Measurements from ENCODE around the gene SND1.

SND1 gene

DNA sequence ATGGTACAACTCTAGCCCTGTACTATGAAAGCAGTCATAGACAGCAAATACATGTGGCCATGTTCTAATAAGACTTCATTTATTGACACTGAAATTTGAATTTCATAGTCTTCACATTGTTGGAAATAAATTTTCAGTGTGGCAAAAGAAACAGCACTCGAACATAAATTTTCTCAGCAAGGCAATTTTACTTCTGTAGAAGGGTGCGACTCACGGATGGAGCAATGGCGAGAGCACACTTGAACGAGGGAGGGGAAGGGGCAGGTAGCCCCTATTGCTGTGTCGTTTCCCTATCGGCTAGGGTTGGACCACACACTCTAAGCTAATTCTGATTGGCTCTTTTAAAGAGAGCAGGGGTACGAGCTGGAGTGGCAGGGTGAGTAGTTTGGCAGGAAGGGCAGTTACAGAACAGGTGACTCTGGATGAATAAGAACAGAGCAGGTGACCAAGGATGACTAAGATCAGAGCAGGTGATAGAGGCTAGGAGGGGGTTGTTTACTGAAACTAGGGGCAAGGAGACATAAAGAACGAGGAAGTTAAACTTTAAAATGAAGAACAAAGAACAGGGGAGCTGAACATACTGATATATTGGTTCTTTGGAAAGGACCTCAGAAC, 327.2 kb downstream of the SND1 start:
- no peak for DNase-seq

DNA sequence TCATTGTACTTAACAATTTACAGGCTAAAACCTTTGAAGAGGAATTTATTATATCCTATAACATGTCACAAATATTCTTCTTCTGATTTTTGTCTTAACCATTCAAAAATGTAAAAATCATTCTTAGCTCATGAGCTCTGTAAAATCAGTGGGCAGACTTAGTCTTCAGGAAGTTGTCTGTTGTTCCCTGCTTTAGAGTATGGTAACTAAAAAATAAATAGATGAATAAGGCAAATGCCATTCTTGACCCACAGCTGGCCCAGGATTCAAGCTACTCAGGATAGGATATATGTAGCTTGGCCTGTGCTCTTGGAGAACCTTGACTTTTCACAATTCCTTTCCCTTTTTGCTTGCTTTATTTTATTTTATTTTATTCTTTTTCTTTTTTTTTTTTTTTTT, 327.7 kb downstream of the SND1 start:
- DNase-seq: no peak

DNA sequence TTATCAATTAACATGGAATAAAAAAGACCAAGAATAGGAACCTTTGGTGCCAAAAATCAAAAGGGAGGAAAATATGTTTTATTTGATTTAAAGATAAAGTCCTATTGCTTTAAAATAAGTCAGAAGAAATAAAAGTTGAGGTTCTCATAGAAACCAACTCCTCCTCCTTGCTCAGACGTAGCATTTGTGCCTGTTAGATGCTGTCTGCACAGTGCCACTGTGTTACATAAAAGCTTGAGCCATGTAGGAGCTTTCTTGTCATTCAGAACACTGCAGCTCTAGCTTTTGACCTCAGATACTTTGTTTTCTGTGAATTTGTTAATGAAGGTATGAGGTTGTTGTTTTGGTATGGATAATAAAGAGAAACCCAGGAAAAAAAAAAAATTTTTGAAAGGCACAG, 328.9 kb downstream of the SND1 start:
- DNase-seq: no peak

DNA sequence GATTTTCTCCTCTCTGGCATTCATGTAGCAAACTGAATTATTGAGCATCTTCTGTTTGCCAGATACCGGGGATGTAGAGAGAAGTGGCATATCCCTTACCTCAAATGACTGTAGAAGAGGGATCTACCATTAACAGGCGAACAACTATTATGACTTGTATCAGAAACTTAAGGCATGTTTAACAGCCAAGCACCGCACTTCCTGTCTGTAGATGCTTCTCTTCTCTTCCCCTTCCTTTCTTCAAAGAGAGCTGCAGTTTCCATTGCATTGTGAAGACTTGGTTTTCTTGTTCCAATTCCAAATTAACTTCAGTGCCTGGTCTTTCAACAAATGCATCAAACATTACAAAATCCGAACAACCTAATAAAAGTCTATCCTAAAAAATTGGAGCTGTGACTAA, 330.0 kb downstream of the SND1 start:
- DNase-seq: no peak

DNA sequence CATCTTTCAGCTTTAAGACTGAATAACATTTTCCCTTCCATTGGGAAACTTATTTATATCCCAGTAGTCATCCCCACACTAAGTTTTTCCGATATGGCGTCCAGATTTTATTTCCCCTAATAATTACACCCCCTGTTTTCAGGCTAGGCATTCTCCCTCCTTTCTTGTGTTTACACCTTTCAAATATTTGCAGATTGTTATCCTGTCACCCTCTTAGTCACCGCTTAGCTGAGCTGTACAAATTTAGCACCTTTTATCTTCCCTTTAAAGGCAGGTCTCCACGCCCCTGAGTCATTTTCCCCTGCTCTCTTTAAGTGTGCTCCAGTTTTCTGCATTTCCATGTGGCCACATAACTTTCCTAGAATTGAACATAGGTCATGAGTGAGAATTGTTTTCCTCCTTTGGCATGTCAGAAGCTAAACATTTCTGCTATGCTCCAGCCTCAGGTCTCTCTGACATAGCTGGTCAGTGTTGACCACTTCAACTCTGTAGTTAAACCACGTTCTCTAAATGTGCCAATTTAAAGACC, 331.9 kb downstream of the SND1 start:
- no peak for DNase-seq

DNA sequence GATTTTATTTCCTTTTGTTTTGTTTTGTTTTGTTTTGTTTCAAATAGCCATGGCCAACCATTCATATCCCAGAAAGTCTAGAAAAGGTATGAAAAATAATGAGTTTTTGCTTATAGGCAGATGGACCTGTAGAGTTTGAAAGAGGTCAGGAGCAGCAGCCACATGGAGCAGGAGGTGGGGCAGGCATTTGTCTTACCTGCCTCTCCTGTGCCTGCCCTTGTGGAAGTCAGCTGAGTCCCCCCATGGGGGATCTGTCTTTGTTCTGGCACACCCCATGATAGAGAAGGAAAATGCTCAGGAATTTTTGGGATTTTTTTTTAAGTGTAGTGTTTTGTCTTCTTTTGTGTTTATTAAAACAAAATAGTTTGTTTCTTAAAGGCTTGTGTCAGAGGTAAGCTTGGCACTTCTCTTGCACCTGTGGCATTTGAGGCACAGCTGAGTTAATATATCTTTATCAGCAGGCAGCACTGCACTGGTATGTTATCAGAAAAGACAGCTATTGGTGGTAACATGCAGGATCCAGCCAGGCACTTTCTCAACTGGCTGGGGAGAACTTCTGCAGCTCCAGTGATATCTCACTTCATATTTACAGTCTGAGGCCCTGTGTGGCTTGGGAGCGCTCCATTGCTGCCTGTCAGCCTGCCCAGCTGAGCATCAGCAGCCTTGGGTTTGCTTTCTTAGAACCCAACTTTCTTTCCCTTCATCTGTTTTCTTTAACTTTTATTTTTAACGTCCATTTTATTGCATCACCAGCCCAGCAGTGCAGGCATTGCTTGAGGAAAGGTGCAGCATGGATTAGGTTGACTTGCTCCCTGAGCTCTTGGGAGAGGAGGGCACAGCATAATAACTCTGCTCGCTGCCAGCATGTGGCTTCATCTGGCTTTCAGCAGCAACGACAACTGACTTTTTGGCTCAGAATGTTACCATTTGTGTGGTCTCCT, 334.9 kb downstream of the SND1 start:
- DNase-seq: no peak

DNA sequence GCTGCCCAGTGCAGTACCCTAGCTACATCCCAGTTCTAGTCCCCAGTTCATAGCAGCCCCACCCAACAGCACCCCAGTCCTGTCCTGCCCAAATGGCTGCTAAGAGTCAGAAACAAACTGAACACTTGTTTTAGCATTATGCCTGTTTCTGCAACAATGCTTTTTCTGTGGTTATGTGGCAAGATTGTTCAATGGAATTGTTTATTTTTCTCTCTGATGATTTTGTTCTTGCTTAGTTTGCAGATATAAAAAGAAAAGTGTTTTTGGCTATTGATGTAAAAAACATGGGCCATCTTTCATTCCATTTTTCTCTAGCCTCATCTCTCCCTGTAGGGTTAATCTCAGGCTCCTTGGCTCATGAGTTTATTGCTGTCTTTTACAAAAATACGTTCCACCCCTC, 336.8 kb downstream of the SND1 start:
- DNase-seq: no peak

DNA sequence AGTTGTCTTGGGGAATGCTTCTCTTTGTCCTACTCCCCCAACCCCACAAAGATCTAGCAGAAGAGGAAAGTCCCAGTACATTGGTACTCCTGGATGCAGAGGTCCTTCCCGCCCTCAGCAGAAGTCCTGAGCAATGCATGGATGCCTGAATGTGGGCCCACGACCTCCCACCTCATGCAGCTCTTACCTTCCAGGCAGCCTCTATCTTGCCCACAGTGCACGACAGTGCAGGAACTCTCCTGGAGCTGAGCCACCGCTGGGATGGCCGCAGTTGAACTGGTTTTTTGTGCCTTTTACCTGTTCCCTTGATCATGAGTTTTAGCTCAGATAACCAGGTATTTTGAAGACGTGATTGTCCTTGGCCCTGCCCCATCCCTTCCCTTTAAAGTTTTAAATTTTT, 341.3 kb downstream of the SND1 start:
- DNase-seq: no peak

DNA sequence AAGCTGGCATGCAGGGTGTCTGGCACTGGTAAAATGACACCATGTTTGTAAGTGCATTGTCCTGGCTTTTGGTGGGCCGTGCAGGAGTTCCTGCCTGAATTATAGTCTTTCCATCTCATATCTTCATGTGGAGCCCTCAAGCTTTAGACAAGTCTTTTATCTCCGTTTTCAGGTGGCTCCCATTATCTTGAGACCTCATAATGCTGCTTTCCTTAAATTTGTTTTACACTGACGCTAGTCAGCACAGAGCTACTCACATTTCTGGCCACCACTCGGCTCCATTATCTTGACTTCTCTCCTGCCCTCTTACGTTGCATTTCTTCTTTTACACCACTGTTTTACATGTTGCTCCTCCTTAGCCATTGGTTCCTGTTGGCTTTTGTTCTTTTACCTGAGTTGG, 342.0 kb downstream of the SND1 start:
- no peak for DNase-seq

DNA sequence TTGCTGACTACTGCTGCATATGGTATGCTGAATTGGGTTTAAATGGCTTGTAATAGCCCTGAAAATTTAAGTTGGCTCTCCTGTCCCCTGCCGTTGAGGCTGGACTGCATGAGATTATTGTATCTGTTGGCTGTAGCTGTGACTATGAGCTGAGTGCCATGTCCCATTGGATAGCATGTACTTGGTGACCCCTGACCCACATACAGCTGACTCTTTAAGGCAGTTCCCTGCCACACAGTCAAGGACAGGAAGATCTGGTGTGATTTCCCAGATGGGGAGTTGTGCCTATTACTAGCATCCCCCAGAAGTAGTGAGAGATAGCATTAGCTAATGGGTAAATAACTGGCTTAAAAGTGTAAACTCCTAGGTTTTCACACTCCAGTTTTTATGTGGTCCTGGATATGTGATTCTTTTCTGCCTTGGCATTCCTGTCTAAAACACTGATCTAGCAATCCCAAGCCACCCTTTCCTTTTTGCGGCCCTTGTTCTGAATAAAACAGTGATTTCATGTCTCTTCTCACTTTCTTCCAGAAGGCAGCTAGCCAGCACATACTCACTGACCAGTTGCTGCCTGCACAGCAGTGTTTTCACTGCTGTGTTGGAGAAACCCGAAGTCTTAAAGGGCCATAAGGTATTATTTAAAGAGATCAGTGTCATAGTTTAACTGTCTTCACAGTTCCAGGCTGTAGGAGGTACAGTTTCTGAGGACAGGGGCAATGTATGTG, 343.3 kb downstream of the SND1 start:
- DNase-seq: no peak

DNA sequence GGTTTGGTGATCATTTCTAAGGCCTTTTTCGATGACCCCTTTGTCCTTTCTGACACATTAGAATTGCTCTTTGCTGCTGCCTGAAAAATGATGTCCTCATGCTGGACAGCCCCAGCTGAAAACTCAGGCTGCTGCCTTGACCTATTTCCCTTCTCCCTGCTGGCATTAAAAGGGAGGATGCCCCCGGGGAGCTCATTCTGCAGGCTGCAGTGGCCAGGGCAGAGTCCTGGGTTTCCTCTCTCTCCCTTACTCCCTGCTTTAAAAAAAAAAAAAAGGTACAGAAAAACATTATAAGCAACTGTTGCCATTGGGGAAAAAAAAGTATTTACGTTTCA, 343.9 kb downstream of the SND1 start:
- no peak for DNase-seq

DNA sequence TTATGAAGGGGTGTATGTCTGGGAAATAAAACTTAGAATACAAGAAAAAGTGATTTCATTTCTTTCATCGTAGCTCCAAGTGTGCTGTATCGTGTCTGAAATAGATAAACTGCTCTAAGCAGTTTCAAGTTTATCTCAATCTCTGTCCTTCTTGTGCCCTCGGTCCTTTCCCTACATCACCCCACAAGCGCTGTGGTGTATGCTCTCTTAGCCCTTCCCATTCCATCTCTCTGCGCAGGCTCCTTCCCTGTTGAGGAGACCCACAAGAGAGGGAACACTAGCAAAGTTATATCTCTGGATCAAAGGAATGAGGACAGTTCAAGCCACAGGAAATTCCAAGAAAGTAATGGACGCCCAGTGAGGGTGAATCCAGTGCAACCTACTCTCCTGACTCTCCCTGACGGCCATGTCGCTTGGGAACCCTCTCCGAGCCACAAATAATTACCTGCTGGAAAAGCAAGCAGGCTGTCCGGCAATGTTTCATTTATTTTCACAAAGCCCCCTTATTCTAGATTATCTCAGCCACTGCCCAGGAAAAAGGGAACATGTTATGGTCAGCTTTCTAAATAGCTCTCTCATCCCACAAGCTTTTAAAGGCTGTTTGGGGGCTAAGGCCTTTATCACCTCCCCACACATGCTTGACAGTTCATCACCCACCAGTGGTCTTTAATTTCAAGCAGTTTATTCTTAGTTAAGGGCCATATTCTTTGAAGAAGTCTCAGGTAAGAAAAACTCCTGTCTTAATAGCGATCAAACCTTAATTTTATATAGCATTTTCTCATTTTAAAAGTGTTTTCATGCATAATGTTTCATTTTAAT, 344.5 kb downstream of the SND1 start:
- DNase-seq: no peak

DNA sequence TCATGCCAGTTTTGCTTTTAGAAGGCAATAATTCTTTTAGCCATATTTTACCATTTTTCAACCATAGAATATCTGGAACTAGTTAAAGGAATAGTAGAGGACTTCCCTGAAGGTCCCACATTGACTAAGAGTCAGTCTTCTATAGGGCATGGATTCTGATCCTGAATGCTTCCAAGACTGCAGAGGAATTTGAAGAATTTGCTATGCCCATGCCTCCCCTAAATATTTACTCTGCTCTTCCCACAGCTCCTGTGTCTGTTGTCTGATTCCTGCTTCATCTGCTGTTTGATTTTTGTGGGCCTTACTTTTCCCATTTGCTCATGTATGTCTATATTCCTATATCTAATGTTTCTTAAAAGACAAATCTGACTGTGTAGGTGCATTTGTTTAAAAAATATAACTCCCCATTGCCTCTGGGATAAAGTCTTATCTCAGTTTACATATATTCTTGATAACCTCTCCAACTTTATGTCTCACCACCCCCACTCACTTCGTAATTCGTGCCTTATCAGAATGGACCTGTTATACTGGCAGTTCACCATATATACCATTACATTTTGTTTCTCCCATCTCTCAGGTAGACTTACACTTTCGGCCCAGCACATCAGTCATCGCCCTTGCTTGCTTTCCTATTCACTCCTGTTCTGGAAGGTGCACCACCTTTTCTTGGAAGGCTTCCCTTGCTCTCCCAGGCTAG, 345.4 kb downstream of the SND1 start:
- DNase-seq: no peak

DNA sequence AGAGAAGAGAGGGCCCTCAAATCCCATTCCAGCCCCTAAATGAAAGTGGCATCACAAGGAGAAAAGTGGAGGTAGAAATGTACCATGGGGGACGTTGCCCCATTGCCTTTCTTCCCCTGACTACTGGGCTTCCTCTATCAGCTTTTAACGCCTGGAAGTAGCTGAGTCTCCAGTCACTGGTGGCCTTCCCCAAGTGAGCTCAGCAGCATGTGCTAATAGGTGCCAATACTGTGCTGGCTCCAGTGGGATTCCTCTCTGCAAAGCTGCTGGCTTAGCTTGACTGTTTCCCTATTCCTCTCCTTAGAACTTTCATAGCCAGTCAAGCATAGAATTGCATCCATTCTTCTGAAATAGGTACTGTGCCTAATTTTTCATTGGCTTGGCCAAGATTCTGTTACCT, 346.7 kb downstream of the SND1 start:
- no peak for DNase-seq

DNA sequence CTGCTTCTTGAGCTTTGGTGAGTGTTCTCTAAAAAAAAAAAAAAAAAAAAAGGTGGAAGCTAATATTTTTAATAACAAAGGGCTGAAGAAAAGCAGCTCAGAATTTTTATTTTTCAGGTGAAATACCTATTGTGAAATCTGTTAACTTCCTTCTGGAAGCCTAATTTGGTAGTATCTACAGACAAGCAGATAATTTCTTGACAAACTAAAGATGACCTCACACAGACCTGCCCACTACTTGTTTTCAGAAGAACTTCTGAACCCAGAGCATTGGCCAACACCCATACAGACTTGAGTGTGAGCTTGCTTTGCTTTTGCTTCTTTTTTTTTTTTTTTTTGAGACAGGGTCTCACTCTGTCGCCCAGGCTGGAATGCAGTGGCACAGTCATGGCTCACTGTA, 348.1 kb downstream of the SND1 start:
- DNase-seq: no peak

DNA sequence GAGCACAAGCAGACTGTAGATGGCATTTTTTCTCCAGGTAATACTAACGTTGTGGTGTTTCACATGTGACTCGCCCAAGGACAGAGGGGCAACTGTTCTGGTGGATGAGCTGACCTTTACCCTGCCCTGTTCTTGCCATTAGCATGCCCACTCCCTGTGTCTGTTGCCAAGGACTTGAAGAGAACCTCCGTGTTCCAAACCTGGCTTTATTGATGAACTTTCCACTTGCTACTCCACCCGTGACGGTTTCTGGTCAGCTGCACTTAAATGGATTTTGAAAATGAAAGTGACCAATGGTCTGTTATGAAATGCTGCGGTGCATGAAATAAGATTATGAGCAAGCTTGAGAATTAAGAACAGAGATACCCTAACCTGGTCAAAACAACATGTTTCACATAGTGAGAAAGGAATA, 348.9 kb downstream of the SND1 start:
- DNase-seq: no peak

DNA sequence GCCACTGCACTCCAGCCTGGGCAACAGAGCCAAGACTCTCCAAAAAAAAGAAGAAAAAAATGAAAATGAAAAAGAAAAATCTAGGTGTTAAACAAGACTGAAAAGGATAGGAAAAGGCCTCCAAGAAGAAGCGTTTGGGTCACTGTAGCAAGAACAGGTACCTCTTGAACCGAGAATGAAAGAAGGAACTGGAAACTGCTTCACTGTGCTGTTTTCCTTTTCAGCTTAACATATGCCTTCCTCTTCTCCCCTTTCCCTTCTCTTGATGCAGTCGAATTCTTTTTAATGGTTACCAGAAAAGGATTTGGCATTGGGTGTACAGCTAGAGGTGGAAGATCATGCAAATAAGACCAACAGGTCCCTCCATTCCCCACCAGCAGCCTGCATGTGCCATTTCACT, 351.2 kb downstream of the SND1 start:
- no peak for DNase-seq

DNA sequence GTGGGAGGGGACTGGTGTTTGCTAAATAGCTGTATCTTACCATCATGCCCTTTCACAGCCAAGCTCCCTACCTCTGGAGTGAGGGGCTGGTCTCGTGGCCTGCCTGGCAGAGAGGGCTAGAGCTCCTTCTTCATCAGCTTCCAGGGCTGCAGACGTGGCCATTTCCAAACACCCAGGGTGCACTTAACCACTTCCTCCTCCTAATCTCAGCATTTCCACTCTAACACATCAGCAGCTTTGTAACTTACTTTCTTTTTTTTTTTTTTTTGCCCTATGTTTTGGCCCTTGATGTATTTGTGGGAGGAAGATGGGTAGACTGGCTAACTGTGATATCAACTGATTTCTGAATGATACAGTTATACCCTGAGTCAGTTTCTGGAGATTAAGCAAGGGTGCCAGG, 351.8 kb downstream of the SND1 start:
- no peak for DNase-seq

DNA sequence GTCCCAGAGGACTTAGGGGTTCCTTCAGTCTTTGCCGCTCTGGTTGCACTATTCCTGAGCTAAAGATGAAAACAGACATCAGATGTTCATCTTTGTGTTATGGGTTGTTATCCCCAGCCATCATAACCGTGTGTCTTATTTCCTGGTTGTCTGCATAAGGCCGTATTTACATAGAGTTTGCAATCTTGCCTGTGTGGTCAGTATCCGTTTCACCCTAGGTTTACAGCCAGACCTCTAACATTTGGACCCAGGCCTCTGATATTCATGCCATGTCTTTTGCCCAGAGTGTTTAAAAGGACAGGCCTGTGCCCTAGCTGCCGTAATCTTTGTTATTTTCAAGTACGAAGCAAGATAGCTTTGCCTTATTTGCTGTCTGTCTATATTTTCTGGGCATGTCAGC, 352.6 kb downstream of the SND1 start:
- DNase-seq: no peak

DNA sequence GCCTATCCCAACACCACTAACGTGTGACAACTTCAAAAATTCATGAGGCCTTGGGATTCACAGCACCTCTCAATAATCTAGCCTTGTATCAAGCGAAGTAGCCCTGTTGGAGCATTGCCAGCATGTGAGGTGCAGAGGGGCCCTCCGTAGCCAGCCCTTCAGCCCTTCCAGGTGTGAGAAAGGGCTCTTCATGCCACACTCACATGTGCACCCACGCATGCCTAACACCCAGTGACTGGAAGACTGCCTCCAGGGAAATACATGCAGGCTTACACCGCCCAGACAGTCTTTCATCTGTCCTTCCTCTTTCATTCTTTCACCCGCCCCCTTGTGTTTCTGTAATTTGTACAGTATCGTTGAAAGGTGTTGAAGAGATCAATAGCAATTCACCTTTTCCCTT, 353.1 kb downstream of the SND1 start:
- no peak for DNase-seq

DNA sequence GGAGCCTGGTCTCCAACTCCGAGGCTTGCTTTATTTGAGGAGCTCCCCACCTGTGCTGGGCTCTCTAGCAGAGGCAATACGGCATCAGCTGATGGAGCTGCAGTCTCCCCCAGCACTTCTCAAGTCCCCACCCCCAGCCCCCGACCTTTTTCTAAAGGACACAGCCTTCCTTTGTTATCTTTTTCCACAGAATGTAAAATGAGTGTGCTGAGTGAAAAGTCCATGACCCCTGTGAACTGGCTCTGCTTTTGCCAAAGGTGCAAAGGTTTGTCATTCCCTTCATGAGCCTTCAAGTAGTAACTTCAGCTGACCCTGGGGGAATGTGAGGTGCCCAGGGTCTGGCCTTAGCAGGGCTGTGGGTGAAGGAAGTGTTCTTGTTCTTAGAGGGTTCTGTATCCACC, 353.8 kb downstream of the SND1 start:
- no peak for DNase-seq

DNA sequence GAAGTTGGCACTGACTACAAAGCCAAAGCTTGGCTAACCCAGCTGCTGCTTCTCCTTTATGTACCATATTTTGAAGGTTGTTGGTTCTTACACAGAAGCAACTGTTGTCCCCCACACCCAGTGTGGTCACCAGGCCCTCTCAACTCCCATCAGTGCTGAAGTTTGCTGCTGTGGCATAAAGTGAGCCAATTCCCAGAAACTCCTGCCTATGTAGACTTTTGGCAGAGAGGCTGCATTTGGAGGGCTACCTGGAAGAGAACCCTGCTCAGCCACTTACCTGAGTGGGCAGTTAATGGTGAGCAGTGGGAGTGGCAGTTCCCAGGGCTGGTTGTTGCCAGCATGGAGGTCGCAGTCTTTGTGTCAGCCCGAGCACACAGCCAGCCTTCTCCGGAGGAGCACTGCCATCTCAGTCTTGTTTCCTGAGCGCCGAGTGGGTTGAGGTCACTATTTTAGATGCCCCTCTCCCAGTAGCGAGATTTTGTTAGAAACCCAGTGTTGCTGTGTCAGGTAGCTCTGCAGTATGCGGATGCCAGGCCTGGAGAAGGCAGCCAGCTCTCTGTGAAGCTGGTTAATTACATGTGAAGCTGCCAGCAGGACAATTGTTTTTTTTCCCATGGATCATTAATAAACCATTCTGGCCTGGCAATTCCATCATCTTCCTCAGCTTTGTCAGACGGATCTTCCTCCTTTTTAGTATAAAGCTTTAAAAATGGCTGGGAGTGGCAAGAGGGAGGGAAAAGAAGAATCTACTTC, 354.7 kb downstream of the SND1 start:
- DNase-seq: peak; percentile 49

Measured in NCI-H446 treated with DMSO at 0.1 percent for 48 hours (cell line).